ENCODE results near the gene EGFR.
"Not testable (repeated sequence)": the region's sequence is repeated elsewhere in the genome, so short reads cannot be mapped to it uniquely, and the experiment has no call there.

Gene EGFR

DNA sequence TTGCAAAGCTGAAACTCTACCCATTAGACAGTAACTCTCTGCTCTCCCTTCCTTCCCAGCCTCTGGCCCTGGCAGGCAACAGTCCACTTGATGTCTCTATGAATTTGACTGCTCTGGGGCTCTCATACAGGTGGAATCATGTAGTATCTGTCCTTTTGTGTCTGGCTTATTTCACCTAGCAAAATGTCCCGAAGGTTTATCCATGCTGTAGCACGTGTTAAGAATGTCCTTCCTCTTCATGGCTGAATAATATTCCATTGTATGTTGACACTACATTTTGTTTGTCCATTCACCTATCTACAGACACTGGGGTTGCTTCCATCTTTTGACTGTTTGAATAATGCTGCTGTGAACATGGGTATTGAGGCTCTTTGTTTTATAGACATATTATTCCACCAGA, 128.9 kb downstream of the EGFR start:
- no peak for DNase-seq (ENCODE audit: low spot score)

GRCh38 chr7:55148571-55148970, 129.8 kb downstream of the EGFR start:
- no peak for DNase-seq (ENCODE audit: low spot score)

DNA sequence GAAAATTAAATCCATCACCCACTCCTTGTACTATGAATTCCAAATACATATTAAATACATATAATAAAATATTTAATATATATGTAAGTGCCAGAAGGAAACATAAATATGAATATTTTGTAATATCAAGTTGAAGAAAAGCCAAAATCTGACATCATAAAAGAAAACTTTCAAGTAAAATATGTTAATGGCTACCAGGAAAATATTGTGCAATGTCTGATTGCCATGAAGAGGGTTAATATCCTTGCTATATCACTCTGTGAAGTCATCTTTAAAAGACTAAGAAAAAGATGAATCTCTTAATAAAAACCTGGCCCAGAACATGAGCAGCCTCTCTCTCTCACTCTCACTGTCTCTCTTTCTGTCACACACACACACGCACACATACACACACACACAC, 130.2 kb downstream of the EGFR start:
- DNase-seq (ENCODE audit: low spot score), result no peak

GRCh38 chr7:55150166-55150565, 131.3 kb downstream of the EGFR start:
- no peak for DNase-seq (ENCODE audit: low spot score)

DNA sequence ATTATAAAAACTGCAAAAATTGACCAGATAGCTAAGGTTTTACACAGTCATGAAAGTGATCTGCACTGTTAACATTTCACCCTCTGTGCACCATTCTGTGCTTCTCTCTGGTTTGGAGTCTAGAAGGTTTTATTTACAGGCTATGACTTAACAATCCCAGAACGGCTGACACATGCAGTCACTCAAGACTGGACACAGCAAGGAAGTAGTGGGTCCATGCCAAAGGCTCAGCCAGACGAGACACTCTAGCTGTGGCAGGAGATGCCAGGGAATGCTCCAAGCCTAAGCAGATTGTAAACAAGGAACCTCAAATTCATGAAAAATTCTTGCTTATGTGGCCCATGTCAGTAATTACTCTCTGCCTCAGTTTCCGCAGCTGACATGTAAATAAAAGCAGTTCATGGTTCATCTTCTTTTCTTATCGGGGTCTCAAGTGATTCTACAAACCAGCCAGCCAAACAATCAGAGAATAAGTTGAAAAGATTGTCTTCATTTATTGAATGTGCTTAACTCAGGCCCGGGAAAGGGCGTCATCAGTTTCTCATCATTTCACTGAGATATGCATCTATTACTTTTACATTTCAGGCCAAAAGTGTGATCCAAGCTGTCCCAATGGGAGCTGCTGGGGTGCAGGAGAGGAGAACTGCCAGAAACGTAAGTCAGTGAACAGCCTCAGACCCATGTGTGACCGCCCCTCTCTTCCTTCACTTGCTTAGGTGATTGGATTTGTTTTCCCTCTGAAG, 132.1 kb downstream of the EGFR start:
- DNase-seq (ENCODE audit: low spot score), result no peak

DNA sequence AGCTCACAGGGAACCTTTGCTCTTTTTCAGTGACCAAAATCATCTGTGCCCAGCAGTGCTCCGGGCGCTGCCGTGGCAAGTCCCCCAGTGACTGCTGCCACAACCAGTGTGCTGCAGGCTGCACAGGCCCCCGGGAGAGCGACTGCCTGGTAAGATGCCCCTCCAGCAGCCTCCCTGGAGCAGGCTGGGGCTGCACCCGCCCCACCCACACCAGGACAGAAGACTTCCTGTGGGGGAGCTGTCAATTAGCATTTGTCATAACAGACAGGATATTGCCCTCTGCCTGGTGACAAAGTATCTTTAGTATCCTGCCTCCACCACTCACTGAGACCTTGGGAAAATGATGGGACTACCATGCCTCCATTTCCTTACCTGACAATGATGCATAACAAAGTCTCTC, 133.7 kb downstream of the EGFR start:
- DNase-seq (ENCODE audit: low spot score), result no peak

DNA sequence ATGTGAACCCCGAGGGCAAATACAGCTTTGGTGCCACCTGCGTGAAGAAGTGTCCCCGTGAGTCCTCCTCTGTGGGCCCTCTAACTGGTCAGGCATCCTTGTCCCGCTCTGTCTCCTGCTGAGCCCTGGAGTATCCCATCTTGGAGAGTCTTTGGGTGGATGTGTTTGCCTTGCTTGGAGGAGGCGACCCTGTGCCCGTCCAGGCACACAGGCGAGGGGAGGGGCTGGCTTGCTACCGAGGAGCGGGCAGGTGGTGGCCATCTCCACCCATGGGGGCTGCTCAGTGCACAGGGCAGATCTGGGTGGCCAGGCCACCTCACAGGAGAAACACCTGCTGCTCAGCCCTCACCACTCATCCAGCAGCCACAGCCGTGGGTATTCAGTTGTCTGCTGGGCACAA, 135.3 kb downstream of the EGFR start:
- no peak for DNase-seq (ENCODE audit: low spot score)

DNA sequence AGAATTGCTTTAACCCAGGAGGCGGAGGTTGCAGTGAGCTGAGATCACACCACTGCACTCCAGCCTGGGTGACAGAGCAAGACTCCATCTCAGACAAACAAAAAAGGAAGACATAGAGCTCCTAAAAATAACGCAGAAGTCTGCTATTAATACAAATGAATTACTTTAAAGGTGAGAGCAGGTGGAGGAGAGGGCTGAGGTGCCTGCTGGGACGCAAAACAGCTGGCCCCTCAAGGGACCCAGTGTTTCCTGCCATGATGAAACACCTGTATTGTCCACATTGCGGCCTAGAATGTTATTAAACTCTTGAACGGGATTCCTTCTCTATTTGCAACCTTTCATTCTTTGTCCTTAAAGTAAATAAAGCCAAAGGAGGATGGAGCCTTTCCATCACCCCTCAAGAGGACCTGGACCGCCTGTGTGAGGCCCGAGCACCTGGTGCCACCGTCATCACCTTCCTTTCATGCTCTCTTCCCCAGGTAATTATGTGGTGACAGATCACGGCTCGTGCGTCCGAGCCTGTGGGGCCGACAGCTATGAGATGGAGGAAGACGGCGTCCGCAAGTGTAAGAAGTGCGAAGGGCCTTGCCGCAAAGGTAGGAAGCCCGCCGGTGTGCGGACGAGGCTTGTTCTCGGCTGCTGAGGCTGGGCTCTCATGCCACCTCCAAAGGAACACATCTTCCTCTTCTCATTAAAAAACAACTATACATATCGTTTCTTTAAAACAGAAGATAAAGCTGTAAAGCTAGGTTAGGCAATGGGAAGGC, 136.7 kb downstream of the EGFR start:
- DNase-seq (ENCODE audit: low spot score), result no peak

GRCh38 chr7:55156919-55157763, 138.3 kb downstream of the EGFR start:
- no peak for DNase-seq (ENCODE audit: low spot score)

DNA sequence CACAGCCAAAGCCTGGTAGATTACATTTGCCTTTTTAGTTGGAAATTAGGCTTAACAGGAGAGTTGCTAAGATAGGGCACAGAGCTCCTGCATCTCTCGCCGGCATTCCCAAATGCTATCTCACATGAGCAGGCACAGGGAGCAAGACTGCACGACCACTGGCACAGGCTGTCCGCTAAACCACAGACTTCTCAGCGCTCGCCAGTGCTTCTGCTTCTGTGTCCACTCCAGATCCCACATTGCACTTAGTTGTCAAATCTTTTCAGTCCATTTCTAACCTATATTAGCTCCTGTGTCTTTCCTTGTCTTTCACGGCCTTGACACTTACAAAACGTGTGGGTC, 138.9 kb downstream of the EGFR start:
- no peak for DNase-seq (ENCODE audit: low spot score)

GRCh38 chr7:55158541-55159382, 139.9 kb downstream of the EGFR start:
- no peak for DNase-seq (ENCODE audit: low spot score)

GRCh38 chr7:55160539-55160938, 141.7 kb downstream of the EGFR start:
- DNase-seq (ENCODE audit: low spot score), result no peak

GRCh38 chr7:55161154-55161687, 142.4 kb downstream of the EGFR start:
- DNase-seq (ENCODE audit: low spot score), result no peak

DNA sequence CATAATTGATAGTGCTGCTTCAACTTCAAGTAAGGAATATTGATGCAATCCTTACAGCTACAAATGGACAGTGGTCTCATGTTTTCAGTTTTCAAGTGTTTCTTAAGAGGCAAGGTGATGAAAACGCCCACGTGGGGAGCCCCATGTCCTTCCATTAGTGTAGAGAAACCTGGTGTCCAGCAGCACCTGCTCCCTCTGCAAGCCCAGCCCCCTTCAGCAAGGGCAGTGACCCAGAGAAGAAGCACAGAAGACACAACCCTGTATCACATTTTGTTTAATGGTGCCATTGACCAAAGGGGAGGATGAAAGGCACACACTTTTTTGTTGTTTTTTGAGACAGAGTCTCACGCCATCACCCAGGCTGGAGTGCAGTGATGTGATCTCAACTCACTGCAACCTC, 143.7 kb downstream of the EGFR start:
- no peak for DNase-seq (ENCODE audit: low spot score)

DNA sequence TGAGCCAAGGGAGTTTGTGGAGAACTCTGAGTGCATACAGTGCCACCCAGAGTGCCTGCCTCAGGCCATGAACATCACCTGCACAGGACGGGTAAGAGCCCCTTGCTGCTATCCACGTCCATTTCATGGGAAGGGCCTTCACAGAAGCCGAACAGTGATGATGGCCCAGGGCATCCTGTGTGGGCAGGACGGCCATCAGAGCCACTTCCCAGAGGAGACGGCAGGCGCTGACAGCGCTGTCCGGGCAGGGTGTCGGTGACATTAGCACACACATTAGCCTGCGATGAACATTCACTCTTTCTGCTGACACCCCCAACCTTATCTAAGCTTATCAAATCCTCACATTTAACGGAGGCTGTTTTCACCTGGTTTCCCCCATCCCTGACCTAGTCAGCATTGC, 144.9 kb downstream of the EGFR start:
- no peak for DNase-seq (ENCODE audit: low spot score)

- no peak for DNase-seq (ENCODE audit: low spot score)
These were observed 145.7 kb downstream of the EGFR start for GRCh38 chr7:55164527-55164926.

- DNase-seq (ENCODE audit: low spot score), result no peak
These were observed 146.5 kb downstream of the EGFR start for GRCh38 chr7:55165176-55165861.

GRCh38 chr7:55167296-55167695, 148.5 kb downstream of the EGFR start:
- DNase-seq (ENCODE audit: low spot score), result not testable (repeated sequence)

DNA sequence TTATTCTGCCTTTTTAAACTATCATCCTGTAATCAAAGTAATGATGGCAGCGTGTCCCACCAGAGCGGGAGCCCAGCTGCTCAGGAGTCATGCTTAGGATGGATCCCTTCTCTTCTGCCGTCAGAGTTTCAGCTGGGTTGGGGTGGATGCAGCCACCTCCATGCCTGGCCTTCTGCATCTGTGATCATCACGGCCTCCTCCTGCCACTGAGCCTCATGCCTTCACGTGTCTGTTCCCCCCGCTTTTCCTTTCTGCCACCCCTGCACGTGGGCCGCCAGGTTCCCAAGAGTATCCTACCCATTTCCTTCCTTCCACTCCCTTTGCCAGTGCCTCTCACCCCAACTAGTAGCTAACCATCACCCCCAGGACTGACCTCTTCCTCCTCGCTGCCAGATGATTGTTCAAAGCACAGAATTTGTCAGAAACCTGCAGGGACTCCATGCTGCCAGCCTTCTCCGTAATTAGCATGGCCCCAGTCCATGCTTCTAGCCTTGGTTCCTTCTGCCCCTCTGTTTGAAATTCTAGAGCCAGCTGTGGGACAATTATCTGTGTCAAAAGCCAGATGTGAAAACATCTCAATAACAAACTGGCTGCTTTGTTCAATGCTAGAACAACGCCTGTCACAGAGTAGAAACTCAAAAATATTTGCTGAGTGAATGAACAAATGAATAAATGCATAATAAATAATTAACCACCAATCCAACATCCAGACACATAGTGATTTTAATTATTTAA, 151.7 kb downstream of the EGFR start:
- no peak for DNase-seq (ENCODE audit: low spot score)

DNA sequence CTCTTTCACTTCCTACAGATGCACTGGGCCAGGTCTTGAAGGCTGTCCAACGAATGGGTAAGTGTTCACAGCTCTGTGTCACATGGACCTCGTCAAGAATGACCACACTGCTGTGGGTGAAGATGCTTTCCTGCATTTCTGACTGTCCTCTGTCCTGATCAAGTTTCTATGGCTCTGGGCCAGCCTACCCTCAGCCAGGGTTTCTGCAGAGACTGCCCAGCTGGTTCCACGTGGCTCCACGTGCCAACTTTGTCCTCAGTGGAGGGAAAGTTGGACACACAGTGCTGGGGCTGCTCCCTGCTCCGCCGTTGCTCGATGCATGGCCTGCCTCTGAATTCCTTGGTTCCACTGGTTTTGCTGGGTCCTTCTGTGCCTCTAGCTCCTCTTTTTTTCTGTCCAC, 152.3 kb downstream of the EGFR start:
- no peak for DNase-seq (ENCODE audit: low spot score)
